HG03571 (cell line): ENCODE data around the gene PNPLA1.
"Not testable (repeated sequence)": the region's sequence is repeated elsewhere in the genome, so short reads cannot be mapped to it uniquely, and the experiment has no call there.

ENCODE experiments used
- ATAC-seq: cut with Tn5 transposase; IDR thresholded peaks from one replicate; pipeline ENCODE4 v1.9.1; 2021; ENCODE audit not compliant: unreplicated experiment

The PNPLA1 gene

GRCh38 chr6:36334832-36335459 is 65.1 kb downstream of the PNPLA1 start:
- no peak for ATAC-seq

- ATAC-seq: no peak
Observed at GRCh38 chr6:36335465-36336207, 65.8 kb downstream of the PNPLA1 start.

- no peak for ATAC-seq
Observed at GRCh38 chr6:36336208-36336710, 66.4 kb downstream of the PNPLA1 start.

DNA sequence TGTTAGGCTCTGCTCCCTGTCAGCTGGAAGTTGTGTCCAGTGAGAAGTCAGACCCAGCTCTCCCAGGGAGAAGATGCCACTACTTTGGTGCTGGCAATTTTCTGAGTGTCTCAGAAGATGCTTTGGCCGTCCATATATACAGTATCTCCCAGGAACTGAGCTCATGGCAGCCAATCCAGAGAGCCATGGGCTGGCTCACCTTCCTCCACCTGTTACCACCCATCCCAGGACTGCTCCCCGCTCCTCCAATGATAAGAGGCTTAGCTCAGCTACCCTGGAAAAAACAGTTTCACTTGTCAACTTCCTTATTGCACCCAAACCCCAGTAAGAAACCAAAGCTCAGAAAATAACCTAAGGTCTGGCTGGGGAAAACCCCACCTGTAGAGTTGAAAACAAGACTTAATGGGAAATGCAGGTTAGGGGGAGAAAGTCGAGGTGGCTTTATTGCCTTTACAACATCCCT is 67.0 kb downstream of the PNPLA1 start, which contains the start of gene BNIP5:
TSS of gene BNIP5 (minus strand) at position 110 of the 463 bp plus-strand sequence. CDS start 6,198 bp downstream, outside the sequence.
- ATAC-seq: no peak

- ATAC-seq: no peak
Observed at GRCh38 chr6:36337814-36338213, 68.0 kb downstream of the PNPLA1 start.

GRCh38 chr6:36338223-36338622 is 68.4 kb downstream of the PNPLA1 start:
- ATAC-seq: not testable (repeated sequence)

DNA sequence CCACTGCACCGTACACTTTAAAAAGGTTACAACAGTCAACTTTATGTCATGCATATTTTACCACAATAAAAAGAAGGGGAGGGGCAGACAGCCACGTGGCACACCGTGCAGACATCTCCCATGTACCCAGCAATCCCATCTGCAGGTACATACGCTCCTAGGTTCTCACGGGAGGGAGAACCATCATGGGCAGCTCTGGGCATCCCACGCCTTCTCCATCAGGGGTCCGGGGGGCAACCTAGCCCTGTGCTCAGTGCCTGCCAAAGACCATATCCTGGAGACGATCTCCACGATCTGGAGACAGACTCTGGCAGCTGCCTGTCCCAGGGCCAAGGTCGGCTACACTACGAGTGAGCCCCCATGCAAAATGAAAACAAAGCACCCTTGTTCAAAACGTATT is 69.3 kb downstream of the PNPLA1 start:
- no peak for ATAC-seq

DNA sequence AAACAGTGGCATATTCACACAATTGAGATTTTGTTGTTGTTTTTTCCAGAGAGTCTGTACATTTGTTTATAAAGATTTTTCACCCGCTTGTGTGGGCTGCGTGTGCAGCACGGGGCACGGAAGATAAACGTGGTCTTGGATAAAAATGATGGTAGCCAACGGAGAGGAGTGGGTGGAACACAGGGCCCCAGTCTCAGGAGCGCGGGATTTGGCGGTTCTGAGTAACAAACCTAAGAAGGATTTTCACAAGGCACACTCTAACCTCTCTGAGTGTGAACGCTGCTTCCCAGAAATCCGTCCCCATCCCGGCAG is 70.4 kb downstream of the PNPLA1 start:
- ATAC-seq: no peak

- no peak for ATAC-seq
Observed at GRCh38 chr6:36340618-36341454, 71.0 kb downstream of the PNPLA1 start.

DNA sequence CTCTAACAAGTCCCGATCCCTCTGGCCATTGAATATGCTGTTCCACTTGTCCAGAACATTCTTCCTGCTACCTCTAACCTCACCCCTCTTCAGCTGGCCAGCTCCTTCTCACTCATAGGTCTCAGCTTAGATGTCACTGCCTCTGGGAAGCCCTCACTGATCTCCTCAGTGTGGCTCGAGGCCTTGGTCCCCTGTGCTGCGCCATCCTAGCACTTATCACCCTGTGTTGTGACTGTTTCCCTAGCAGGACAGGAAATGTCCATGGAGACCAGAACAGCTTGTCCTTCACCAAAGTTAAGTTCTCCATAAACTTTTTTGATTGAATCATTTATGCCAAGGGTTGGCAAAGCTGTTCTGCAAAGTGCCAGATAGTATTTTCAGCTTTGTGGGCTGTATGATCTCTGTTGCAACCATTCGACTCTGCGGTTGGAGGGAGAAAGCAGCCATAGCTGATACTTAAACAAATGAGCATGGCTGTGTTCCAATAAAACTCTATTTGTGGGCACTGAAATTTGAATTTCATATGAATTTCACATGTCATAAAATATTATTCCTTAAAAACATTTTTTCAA is 73.3 kb downstream of the PNPLA1 start:
- ATAC-seq: no peak

- no peak for ATAC-seq
Observed at GRCh38 chr6:36345681-36346466, 76.0 kb downstream of the PNPLA1 start.

- ATAC-seq: no peak
Observed at GRCh38 chr6:36346486-36347273, 76.8 kb downstream of the PNPLA1 start.

DNA sequence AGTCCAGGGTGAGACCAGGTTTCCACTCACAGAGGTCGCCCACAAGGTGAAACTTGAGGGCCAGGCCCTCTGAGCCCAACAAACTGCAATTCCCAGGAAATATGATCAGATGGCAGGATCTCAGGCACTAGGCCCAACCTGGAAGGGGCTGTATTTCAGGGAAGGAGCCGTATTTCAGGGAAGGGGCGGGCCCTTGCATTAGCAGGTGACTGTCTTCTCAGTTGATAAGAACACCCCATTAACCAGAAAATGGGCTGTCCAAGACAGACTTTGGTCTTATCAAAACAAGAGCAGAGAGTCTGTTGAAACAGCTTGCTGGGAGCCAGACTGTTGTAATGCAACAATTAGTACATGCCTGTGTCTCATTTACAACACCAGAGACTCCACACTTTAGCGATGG is 77.8 kb downstream of the PNPLA1 start:
- ATAC-seq: no peak

GRCh38 chr6:36349240-36349639 is 79.4 kb downstream of the PNPLA1 start:
- no peak for ATAC-seq

GRCh38 chr6:36350082-36350481 is 80.2 kb downstream of the PNPLA1 start:
- ATAC-seq: no peak

DNA sequence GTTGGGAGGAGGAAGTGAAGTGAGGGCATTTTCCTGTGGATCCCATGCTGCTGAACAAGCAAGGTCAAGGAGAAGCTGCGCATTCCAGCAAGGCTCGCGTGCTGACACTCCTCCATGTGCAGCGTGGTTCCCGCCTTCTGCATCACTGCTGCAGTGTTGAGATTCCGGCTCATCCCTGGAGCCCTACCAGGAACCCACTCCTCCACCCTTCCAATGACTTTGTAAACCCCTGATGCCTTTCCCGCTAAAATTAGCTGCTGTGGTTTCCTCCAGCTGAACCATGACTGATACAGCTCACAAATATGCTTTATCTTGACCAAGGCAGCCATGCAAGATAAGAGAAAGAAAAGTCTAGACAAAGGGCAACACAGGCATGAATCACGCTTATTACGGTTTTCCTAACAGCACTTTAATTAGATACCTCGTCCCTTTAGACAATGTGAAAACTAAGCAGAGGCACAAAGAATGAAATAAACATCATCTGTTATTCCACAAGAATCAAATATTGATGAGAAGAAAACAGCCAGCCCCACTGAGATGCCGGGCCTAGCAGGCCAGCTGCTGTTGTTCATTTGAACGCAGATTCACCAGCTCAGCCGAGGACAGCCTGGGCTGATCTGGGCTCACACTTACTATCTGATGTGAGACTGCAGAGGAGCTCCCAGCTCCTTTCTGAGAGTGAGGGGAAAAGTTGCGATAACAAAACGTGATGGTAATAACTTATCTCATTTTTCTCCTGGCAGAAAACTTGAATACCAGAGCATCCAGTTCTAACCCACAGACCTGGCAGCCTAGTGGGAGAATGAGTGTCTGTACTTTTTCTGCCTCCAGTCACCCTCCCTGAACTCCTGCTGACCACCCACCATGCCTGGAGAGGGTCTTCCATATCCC is 81.1 kb downstream of the PNPLA1 start:
- no peak for ATAC-seq

- no peak for ATAC-seq
Observed at GRCh38 chr6:36352477-36353157, 82.8 kb downstream of the PNPLA1 start.

DNA sequence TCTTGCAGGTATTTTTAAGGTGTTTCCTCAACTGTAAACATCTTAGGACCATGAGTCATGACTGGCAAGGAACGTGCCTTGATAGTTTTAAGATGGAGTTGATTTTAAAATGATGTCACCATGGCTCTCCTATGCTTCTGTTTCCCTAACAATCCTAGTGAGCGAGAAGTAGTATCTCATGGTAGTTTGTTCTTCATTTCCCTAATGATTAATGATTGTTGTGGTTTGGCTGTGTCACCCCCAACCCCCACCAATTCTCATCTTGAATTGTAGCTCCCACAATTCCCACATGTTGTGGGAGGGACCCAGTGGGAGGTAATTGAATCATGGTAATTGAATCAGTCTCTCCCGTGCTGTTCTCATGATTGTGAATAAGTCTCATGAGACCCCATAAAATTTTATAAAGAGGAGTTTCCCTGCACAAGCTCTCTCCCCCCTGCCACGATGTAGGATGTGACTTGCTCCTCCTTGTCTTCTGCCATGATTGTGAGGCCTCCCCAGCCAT is 83.6 kb downstream of the PNPLA1 start:
- ATAC-seq: no peak
